ENCODE data around the gene GPATCH3. TPM values are rescaled to one million over a fixed set of nuclear protein-coding genes. Genes with fewer than 3 reads are reported as not detected.
A peak's percentile ranks its signal among the peaks of the same experiment; 100 is the strongest.

Gene GPATCH3
- polyA plus RNA-seq, 1 experiment: 6.5 TPM

DNA sequence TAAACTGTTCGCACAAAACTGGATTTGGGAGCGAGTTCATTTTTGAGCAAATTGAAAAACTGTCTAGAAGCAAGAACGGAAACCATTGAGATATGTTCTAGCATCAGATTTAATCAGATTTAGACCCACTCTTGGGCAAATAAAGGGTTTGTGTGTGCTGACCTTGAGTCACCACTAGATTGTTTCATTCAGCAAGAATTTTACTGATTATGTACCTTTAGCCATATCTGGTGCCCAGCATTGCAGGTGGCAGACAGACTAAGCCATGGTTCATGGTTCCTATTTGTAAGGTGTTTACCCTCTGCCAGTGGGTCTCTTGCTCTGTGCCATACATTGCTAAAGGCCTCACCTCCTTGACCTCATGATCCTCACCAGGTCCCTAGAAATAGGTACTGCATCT is 22.6 kb upstream of the GPATCH3 start:
- Histone ChIP-seq H3K4me3 (ENCODE audit: low read depth, low read length) (peak overlapping the region; percentile 86), H3K27me3 (ENCODE audit: control insufficient read depth, insufficient read depth, low read length) (no peaks in the 10 kb centered on the region), H3K9me3 (ENCODE audit: control insufficient read depth, insufficient read depth, low read length) (peaks cover 3% of the 10 kb centered on the region; the same call in 1 of the 2 replicates), H3K27ac (ENCODE audit: low read depth, low read length) (no peak overlapping the region)
- TF ChIP-seq, protein P1, sequence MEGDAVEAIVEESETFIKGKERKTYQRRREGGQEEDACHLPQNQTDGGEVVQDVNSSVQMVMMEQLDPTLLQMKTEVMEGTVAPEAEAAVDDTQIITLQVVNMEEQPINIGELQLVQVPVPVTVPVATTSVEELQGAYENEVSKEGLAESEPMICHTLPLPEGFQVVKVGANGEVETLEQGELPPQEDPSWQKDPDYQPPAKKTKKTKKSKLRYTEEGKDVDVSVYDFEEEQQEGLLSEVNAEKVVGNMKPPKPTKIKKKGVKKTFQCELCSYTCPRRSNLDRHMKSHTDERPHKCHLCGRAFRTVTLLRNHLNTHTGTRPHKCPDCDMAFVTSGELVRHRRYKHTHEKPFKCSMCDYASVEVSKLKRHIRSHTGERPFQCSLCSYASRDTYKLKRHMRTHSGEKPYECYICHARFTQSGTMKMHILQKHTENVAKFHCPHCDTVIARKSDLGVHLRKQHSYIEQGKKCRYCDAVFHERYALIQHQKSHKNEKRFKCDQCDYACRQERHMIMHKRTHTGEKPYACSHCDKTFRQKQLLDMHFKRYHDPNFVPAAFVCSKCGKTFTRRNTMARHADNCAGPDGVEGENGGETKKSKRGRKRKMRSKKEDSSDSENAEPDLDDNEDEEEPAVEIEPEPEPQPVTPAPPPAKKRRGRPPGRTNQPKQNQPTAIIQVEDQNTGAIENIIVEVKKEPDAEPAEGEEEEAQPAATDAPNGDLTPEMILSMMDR (IDR thresholded peaks at IDR 0.05; ENCODE audit: low read depth, low read length): no peak
- no peak for DNase-seq (ENCODE audit: low read depth, low spot score)
- CTCF ChIA-PET: no interaction called here
- POLR2A ChIA-PET: no interaction called here

DNA sequence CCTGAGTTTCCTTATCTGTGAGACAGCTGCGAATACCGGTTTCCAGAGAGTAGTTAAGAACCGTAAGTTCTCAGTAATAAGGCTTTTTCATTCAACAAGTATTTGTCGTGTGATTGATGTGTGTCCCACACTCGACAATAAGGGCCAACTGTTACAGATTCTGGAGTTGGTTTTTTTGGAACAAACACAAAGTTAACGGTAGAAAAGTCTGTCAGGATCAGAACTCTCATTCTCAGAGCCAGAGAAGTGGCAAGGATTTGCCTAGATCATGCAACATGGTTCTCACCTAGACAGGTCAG is 22.1 kb upstream of the GPATCH3 start:
- no peaks in the 10 kb centered on the region for H3K27me3 ChIP-seq (ENCODE audit: control insufficient read depth, insufficient read depth, low read length)
- peak overlapping the region; percentile 86 for H3K4me3 ChIP-seq (ENCODE audit: low read depth, low read length)
- DNase-seq (ENCODE audit: low read depth, low spot score): no peak
- ChIA-PET POLR2A (interaction anchor here (0.6 to 1.2 kb wide), 2 partner anchors 39 to 86 kb away, joined by 3 to 4 read pairs; no protein-coding TSS in a partner anchor), CTCF (no interaction called here)
- H3K9me3 ChIP-seq (ENCODE audit: control insufficient read depth, insufficient read depth, low read length): peaks cover 3% of the 10 kb centered on the region; the same call in 1 of the 2 replicates
- no peak overlapping the region for H3K27ac ChIP-seq (ENCODE audit: low read depth, low read length)
- TF ChIP-seq, protein P1 (IDR thresholded peaks at IDR 0.05; ENCODE audit: low read depth, low read length): no peak

DNA sequence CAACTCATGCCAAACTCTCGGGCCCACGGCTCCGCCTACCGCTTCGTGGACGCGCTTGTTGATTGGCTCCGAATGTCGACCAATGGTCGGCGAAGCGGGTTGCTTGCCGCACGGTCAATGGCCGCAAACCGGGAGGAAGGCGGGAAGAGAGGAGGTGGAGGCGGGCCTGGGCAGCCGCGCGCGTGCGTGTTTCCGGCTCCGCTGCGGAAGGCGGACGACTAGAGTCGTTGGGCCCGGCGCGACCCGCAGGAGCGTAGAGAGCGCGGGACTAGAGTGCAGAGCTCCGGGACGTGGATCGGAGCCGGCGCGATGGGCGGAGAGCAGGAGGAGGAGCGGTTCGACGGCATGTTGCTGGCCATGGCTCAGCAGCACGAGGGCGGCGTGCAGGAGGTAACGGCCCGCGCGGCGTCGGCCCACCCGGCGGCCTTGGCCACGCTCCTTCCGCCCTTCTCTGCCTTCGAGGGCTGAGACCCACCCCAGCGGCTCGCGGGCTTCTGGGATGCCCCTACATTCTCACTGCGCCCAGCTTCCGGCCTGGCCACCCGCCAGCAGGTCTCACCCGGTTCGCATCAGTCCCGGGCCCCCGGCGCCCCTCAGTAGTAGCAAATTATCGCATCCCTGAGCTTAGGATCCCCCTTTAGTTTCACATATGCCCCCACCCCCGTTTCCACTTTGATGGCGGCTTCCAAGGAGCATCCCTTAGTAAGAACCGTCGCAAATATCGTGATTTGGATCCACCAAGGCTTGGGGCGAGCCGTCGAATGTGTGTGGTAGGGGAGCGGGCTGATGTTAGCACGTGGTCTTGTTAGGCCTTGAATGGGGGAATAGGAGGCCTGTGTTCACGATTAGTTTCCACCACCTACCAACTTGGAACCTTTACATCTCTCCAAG is 21.5 kb upstream of the GPATCH3 start, which contains the start of gene NUDC:
Gene NUDC (plus strand): TSS at position 204 of the 891 bp plus-strand sequence. CDS start 106 bp downstream, at position 310.
- ChIA-PET POLR2A (interaction anchor here (0.6 to 1.2 kb wide), 2 partner anchors 40 to 87 kb away, joined by 3 to 4 read pairs; no protein-coding TSS in a partner anchor), CTCF (no interaction called here)
- peaks cover 3% of the 10 kb centered on the region; the same call in 1 of the 2 replicates for H3K9me3 ChIP-seq (ENCODE audit: control insufficient read depth, insufficient read depth, low read length)
- TF ChIP-seq, protein P1 (IDR thresholded peaks at IDR 0.05; ENCODE audit: low read depth, low read length): no peak
- DNase-seq (ENCODE audit: low read depth, low spot score): peak; percentile 90
- no peaks in the 10 kb centered on the region for H3K27me3 ChIP-seq (ENCODE audit: control insufficient read depth, insufficient read depth, low read length)
- H3K27ac ChIP-seq (ENCODE audit: low read depth, low read length): peak within 1 kb of the TSS; percentile 61
- H3K4me3 ChIP-seq (ENCODE audit: low read depth, low read length): peak within 1 kb of the TSS; percentile 86

DNA sequence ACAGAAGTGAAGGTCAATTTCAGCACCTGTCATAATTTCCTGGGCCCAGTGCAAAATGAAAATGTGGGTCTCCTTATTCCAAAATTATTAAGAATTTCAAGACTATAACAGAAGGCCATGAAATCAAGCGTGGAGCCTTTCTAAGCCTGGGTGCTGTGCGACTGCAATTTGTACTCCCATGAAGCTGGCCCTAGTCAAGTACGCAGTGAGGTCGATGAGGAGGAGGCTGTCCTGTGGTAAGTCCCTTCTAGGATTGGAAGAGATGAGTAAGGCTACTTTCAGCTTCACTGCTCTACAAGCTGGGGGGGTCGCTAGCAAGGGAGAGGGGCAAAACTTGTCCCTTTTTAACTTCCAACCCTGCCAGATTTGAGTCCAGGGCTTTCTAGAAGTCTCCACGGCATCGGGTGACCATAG is 20.9 kb upstream of the GPATCH3 start:
- DNase-seq (ENCODE audit: low read depth, low spot score): no peak
- TF ChIP-seq, protein P1 (IDR thresholded peaks at IDR 0.05; ENCODE audit: low read depth, low read length): no peak
- ChIA-PET POLR2A (interaction anchor here (1.2 kb wide), 1 partner anchor 41 kb away, joined by 4 read pairs; no protein-coding TSS in a partner anchor), CTCF (no interaction called here)
- peaks cover 3% of the 10 kb centered on the region; the same call in 1 of the 2 replicates for H3K9me3 ChIP-seq (ENCODE audit: control insufficient read depth, insufficient read depth, low read length)
- no peaks in the 10 kb centered on the region for H3K27me3 ChIP-seq (ENCODE audit: control insufficient read depth, insufficient read depth, low read length)
- H3K4me3 ChIP-seq (ENCODE audit: low read depth, low read length): peak overlapping the region; percentile 54
- H3K27ac ChIP-seq (ENCODE audit: low read depth, low read length): peak overlapping the region; percentile 31

DNA sequence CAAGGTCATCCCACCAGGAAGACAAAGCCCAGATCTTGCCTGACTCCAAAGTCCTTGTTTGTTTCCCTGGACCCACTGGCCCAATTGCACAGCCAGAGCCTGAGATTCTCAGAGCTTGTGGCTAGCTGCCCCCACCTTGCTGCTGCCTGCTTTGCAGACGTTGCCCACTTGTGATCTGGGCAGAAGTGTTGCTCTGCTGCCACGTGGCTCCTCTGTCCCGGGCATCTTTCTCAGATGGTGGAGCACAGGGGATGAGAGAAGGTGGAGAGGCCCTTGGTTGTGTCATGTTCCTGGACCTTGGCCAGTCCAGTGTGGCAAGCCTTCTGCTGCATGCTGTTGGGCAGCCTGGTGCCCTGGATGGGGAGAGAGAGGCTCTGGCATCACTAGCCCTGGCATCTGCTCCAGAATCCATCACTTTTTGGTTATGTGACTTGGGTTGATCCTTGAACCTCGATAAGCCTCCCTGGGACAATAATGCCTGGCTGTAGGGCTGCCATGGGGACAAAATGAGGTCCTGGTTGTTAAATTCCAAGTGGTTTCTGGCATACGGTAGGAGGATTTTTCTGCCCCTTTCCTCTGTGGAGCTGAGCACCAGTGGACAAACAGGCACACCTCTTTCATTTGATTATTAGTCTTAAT is 15.1 kb upstream of the GPATCH3 start:
- no peak for DNase-seq (ENCODE audit: low read depth, low spot score)
- Histone ChIP-seq H3K27ac (ENCODE audit: low read depth, low read length) (no peak overlapping the region), H3K4me3 (ENCODE audit: low read depth, low read length) (no peak overlapping the region), H3K9me3 (ENCODE audit: control insufficient read depth, insufficient read depth, low read length) (no peaks in the 10 kb centered on the region), H3K27me3 (ENCODE audit: control insufficient read depth, insufficient read depth, low read length) (peaks cover 8% of the 10 kb centered on the region)
- TF ChIP-seq, protein P1 (IDR thresholded peaks at IDR 0.05; ENCODE audit: low read depth, low read length): no peak
- ChIA-PET CTCF (no interaction called here), POLR2A (no interaction called here)
